ENCODE results near the gene DPH3.
"Not testable (repeated sequence)": the region's sequence is repeated elsewhere in the genome, so short reads cannot be mapped to it uniquely, and the experiment has no call there.

The DPH3 gene

DNA sequence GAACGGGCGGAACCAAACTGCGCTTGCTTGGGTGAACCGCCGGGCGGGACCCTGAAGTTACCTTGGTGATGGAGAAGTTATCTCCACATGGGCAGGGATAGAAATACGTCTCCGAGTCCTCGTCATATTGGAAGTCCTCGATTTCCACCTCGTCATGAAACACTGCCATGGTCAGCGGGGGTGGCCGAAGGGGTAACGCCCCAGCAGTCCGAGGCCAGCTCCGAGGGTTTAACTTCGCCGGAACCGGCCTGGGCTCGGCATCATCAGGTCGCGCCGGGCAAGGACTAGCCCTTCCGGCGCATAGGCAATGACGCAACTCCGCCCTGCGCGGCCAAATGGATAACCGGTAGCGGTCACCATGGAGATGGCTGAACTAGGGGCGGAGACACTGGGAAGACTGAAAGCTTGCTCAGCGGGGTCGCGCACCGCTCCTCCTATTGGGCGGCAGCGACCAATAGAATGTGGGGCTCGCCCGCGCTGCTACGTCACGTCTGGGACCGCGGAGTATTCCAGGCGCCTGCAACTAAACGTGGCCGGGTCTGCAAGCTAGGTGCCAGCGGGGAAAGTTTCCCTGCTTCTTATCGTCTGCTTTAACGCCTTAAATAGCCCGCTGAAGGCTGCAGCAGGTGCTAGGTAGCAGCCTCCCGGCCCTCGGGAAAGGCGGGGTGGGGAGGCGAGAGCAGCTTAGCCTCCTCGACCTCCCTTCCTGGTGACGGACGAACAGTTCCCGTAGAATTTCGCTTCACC, at the start of gene DPH3, which contains the start of gene OXNAD1:
TSS of gene DPH3 (minus strand) at position 236 of the 747 bp plus-strand sequence. CDS start at position 169, 67 bp downstream.
TSS of gene OXNAD1 (plus strand) at position 505 of the 747 bp plus-strand sequence. CDS start 5,741 bp downstream, outside the sequence.
- DNase-seq = peak; percentile 98

DNA sequence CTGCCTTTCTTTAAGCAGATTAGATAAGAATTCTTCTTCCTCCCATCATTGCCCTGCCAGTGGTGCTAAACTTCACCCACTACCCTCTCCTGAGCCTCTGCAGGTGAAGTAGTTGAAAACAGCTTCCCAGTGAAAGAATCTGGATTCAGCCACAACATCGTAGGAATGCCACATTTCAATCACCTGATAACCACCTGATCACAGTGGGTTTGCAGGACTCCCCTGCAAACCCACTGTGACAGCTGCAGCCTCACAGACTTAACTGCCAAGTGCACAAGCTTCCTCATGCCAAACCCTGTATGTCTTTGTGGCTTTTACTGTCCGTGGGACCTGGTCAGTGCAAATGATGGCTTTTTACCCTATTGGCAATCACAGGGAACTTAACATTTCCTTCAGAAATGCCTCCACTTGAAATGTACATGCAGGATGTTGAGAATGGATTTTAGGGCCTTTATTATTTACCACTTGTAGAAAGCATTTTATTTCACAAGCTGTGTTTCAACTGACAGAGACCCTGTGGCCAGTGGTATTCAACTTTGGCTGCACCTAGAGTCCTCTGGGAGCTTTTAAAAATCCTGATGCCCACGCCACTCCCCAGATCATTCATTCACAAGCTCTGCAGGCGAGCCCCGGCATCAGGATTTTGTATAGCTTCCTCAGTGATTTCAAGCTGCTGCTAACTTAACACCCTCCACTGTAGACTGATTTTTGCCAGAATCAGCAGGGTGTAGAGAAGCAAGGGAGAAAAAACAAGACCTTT, 49.3 kb upstream of the DPH3 start:
- DNase-seq = no peak

- no peak for DNase-seq
Observed at GRCh38 chr3:16311960-16312451, 47.3 kb upstream of the DPH3 start.

DNA sequence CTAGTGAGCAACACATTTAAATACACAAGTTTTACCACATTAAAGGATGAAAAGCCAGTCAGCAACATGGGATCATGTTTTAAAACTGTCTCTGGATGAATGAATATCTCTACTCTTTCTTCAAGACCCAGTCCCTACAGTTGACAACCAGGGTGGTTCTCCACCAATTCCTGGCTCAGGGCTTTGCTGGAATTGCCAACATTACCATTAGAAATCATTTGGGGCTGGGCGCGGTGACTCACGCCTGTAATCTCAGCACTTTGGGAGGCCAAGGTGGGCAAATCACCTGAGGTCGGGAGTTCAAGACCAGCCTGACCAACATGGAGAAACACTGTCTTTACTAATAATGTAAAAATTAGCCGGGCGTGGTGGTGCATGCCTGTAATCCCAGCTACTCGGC, 45.7 kb upstream of the DPH3 start:
- not testable (repeated sequence) for DNase-seq

DNA sequence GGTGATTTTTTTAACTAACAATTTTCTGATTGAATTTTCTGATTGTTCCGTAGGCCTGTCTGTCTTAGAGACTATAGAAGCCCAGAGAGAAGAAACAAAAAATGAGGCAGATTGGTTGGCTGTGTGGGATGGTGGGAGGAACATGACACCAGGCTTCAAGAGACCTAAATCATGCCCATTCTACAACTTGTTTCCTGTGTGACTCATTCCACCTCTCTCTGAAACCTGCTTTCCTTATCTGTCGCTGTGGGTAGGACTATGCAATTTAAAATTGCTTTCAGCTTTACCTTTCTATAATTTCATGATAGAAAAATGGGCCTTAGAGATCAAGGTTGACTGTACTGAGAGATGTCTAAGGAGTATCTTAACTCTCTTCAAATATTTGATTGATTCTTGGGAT, 44.8 kb upstream of the DPH3 start:
- DNase-seq = no peak

DNA sequence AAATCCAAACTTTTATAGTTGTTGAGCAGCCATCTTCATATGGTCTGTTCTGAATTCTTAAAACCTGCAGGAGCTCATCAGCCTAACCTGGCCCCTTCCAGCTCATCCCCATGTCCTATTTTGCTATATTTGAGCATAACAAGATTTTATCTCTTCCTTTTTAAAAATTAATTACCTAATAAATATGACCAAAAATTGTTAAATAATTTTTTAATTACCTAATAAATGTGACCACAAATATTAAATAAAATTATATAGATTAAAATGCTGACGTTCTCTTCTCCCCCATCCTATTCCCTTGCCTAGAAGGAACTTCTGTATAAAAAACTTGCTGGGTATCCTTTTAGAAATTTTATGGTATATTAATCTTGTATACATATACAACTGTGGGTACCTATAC, 44.0 kb upstream of the DPH3 start:
- no peak for DNase-seq

- no peak for DNase-seq
Observed at GRCh38 chr3:16307832-16308531, 43.2 kb upstream of the DPH3 start.

- no peak for DNase-seq
Observed at GRCh38 chr3:16305111-16305541, 40.4 kb upstream of the DPH3 start.

DNA sequence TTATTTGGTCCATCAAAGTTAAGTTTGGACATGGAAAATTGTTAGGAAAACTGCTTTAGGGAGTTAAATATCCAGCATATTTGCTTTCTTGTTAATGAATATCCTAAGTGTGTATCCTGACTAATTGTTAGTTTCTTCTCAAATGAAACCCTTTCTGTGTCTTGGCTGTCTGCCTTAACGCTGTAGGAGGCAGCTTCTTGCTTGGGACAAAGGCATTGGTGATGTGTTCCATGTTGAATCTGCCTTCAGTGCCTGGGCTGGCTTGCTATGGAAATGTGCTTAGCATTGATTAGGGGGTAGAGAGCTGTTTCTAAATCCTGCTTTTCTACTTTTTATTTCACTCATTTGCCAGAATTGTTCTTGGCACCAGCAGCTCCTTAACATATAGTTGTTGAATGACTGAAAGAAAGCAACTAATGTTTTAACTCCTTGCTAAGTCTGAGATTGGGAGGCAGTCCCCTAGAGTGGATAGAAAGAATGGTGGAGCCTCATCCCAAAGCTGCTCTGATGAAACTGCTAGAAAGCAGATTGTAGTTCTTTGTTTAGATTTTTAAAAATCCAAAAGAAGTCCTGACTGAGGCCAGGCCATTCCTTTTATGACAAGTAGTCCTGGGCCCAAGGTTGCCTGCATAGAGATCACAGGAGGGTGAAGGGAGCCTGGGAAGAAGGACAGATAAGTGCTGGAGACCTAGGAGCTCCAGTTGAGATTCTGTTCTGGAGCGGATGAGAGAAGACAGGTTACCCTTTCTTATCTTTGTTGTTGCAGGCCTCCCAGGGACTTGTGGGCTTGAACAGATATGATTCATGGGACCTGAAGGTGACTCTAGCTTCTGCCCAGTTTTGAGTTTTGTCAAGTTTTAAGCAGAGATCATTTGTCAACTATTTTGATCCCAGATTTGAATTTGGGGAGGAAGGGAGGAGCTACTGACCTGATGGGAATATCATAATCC, 39.6 kb upstream of the DPH3 start:
- no peak for DNase-seq

DNA sequence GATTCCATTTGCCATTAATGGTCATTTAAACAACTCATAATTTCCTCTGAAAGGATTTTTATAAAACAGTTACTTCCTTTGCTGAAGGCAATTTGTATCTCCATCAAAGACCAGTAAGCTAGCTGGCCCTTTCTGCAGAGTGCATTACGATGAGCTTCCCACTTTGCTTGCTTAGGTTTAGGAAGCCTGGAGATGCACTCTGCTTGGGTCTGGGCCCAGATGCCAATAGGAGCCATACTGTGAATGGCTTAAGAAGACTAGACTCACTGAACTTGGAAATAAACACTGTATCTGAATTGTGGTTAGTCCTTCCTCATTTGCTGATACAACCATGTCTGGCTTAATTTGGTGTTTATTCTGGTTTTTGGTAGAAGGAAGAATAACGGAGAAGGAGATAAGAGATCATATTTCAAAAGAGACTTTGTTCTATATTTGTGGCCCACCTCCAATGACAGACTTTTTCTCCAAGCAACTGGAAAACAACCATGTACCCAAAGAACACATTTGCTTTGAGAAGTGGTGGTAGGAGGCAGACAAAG, 38.4 kb upstream of the DPH3 start:
- no peak for DNase-seq

DNA sequence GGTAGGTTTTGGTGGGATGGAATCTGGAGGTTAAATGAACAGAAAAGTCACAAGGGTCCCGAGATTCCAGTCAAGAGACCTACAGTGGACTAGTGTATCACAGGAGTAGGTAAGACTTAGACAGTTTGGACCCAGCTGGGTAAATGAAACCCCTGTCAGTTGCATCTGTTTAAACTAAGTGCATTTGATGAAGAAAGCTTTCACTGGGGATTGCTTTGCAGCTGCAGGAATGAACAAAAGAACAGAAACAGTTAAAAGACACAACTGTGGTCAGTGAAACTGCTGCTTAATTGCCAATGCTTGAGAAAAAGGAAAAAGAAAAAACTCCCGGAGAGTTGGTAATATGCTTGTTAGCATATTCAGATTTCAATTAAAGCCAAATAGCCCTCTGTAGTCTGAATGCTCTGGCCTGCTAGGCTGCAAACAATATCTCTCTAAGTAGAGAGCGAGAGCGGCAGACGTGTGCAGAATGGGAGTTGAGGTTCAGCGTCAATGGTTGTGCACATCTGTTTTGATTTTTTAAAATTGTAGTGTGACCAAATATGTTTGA, 37.4 kb upstream of the DPH3 start:
- no peak for DNase-seq

DNA sequence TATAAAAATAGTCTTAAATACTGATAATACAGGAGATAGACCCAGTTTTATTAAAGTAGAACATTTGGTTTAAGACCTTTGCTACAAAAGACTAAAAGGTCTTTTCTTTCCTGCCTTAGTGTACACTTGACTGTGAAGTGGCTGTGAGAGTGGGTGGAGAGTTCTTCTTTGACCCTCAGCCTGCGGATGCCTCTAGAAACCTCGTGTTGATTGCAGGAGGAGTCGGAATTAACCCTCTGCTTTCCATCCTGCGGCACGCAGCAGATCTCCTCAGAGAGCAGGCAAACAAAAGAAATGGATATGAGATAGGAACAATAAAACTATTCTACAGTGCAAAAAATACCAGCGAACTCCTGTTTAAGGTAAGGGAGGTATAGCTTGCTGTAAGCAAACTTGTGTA, 36.8 kb upstream of the DPH3 start:
- DNase-seq = no peak

DNA sequence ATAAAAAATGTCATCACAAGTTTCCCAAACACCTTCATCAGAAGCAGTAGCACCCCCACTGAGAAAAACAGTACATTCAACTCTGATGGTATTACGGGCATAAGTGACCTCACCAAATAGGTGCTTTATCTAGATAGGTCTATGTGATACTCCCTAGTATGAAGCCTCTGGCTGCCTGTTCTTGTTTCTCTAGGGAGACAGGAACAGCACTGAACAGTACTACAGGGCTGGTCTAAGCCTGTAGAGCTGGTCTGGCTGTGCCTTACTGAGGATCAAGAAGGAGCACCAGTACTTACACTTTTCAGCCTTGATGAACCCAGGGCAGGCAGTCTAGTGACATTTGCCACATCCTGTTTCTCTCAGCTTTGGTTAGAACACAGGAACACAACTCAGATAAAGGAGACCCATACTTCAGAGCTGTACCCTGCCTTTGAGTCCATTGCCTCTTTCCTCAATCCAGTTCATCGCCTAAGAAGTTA, 36.2 kb upstream of the DPH3 start:
- no peak for DNase-seq

DNA sequence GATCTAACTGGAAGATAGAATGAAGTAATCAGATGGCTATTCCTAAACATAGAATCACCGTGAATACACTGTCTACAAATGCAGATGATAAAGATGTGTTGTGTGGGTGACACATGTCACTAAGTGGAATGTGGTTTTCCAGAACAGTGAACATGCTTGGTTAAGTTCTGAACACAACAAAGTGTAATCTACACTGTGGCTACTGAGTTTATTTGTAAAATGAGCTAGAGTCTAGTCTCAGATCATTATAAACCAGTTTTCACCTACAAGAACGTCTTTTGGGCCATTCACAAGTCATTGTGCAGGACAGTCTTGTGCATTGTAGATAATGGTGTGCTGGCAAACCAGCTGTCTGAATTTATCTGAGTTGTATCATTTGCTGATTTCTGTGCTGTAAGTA, 35.6 kb upstream of the DPH3 start:
- DNase-seq = no peak

- no peak for DNase-seq
Observed at GRCh38 chr3:16299746-16300145, 35.0 kb upstream of the DPH3 start.

GRCh38 chr3:16298891-16299290, 34.1 kb upstream of the DPH3 start:
- no peak for DNase-seq

DNA sequence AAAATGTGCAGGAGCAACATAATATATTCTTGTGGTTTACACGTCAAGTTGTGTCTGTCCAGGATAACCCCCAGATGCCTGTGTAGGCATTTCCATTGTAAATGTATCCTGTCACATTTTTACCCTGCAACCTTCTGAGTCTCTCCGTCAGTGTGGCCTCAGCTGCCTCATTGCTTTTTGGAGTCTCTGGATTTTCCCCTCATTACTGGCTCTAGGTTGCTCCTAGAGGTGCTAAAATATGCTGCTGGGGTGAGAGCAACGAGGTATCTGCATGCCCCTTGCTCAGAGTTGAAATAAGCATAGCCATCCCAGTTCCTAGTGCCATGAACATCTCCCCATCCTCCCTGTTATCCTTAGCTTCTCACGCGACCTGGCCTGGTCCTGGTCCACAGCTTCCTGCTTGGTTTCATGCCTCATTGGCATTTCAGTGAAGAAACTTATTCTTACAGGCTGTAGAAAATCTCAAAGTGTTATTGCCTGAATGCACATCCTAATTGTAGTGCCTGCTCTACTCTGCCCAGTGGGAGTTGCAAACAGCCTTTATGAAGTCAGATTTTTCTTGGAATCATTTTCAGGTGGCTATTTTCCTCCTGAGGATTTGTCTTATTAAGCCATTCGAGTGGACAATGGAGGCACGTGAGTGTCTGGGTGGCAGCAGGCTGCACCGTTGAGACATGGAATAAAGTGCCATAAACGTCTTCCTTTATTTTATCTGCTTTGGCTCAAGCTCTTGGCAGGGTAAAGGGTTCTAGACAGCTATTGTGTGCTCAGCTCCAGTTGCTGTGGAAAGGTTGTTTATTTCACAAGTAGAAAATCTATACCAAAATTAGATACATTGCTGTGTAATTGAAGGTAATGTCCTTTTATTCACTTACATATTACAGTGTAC, 33.5 kb upstream of the DPH3 start:
- no peak for DNase-seq

DNA sequence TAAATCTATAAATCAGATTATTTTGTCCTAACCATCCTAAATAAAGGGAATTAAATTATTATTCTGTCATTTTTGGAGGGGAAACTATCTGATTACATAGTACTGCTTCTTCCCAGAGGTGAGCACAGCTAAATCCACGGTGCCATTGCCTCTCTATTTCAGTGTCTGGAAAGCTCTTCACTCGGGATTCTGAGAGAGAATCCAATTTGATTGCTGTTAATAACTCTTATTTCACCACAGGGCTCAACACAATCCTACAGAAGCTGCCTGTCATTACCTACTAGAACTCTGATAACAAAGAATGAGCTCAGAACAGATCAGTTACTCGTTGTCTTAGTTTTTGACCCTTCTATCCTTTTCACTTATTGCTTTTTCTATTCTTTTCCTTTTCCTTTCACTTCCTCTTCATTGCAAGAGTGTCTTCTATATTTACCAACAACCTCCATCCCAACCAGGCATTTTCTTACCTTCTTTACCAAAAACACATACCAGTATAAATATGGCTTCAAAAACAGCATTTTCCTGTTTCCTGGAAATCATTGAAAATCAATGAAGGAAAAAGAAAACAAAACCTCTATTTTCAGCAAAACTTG, 30.7 kb upstream of the DPH3 start:
- DNase-seq = no peak

GRCh38 chr3:16294844-16295243, 30.1 kb upstream of the DPH3 start:
- DNase-seq = no peak

DNA sequence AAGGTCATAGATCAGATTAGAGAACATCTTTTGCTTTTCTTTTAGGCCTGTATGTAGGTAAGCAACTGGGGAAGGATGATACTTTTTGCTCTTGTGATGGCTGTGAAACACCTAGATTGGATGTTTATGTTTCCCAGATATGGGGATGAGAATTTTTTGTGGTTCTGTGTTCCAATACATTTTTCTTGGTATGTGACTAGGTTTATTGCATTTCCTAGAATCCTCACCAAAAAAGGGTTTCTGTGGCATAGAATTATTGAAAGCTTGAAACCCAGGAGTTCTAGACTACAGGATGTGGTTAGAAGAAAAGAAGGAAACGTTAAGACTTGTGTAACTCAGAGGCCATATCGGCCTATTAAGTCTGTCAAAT, 26.1 kb upstream of the DPH3 start:
- DNase-seq = no peak

Measured in activated CD4-positive, alpha-beta T cell treated with anti-CD3 and anti-CD28 coated beads for 1 hour (primary cell).